Activated T-helper 2 cell treated with anti-CD3 and anti-CD28 coated beads, Interferon-gamma antibody, Interleukin-2, Interleukin-4, amounts not matched to agents 10 μg/mL and 5 μg/mL and 100 μg/mL, durations not matched to agents 14 hours and 24 hours and 36 hours (primary cell): ENCODE results near the gene IPO8. TPM values are rescaled to one million over a fixed set of nuclear protein-coding genes. Genes with fewer than 3 reads are reported as not detected.

Experiments used
- DNase-seq: peaks from one replicate; pipeline ENCODE4 v3.0.0; 2021; ENCODE audit warnings: low spot score
- H3K27ac Mint-ChIP-seq: one replicate; pipeline ENCODE4 v1.8.0; 2021; ENCODE audit warnings: mixed read lengths
- H3K27me3 Mint-ChIP-seq: one replicate; pipeline ENCODE4 v1.8.0; 2021; ENCODE audit warnings: low read depth, mixed read lengths
- H3K36me3 Mint-ChIP-seq: one replicate; pipeline ENCODE4 v1.8.0; 2021; ENCODE audit warnings: low read depth, mixed read lengths
- H3K4me1 Mint-ChIP-seq: one replicate; pipeline ENCODE4 v1.8.0; 2021; ENCODE audit warnings: low read depth, mixed read lengths
- H3K4me3 Mint-ChIP-seq: one replicate; pipeline ENCODE4 v1.8.0; 2021; ENCODE audit warnings: low read depth, mild to moderate bottlenecking, moderate library complexity, mixed read lengths
- H3K9me3 Mint-ChIP-seq: one replicate; pipeline ENCODE4 v1.8.0; 2021; ENCODE audit warnings: mixed read lengths
- intact Hi-C: fragments of 100-400 bp; cut with micrococcal nuclease; formaldehyde crosslinking; loops from one replicate; pipeline ENCODE4 v1.15.1; 2023
- total RNA-seq: library from RNA; stranded (reverse); gene quantifications from 2 replicates; pipeline ENCODE4 v1.2.3, GENCODE V29; 2022

Gene IPO8
- total RNA-seq, 1 donor from 2014 or later, result 40.1 TPM

- Mint-ChIP-seq H3K36me3 (no peaks in the 10 kb centered on the region), H3K4me1 (peaks cover 3% of the 10 kb centered on the region), H3K27me3 (peaks cover 8% of the 10 kb centered on the region), H3K9me3 (no peaks in the 10 kb centered on the region), H3K27ac (no peak overlapping the region), H3K4me3 (no peak overlapping the region)
- intact Hi-C loops, result no loop called here
- no peak for DNase-seq
Observed at GRCh38 chr12:30701056-30701455, 5.4 kb upstream of the IPO8 start.

GRCh38 chr12:30700216-30700900 lies 4.7 kb upstream of the IPO8 start:
- Mint-ChIP-seq H3K4me3 (no peak overlapping the region), H3K27me3 (peaks cover 8% of the 10 kb centered on the region), H3K4me1 (peaks cover 5% of the 10 kb centered on the region), H3K9me3 (no peaks in the 10 kb centered on the region), H3K36me3 (no peaks in the 10 kb centered on the region), H3K27ac (no peak overlapping the region)
- intact Hi-C loops, result no loop called here
- DNase-seq, result no peak

- Mint-ChIP-seq H3K27me3 (peaks cover 8% of the 10 kb centered on the region), H3K27ac (no peak overlapping the region), H3K9me3 (no peaks in the 10 kb centered on the region), H3K4me3 (no peak overlapping the region), H3K4me1 (peaks cover 19% of the 10 kb centered on the region), H3K36me3 (no peaks in the 10 kb centered on the region)
- intact Hi-C loops, result loop anchor here (5.0 kb wide), 2 partner anchors 374 to 1316 kb away; partner anchors contain the start of genes DDX11 and ERGIC2
- DNase-seq, result no peak
Observed at GRCh38 chr12:30698346-30698745, 2.7 kb upstream of the IPO8 start.

- intact Hi-C loops, result loop anchor here (5.0 kb wide), 2 partner anchors 375 to 1315 kb away; partner anchors contain the start of genes DDX11 and ERGIC2
- H3K36me3 Mint-ChIP-seq, result no peaks in the 10 kb centered on the region
- peaks cover 22% of the 10 kb centered on the region for H3K4me1 Mint-ChIP-seq
- H3K9me3 Mint-ChIP-seq, result no peaks in the 10 kb centered on the region
- no peak for DNase-seq
- no peak overlapping the region for H3K27ac Mint-ChIP-seq
- H3K27me3 Mint-ChIP-seq, result peaks cover 8% of the 10 kb centered on the region
- H3K4me3 Mint-ChIP-seq, result peak overlapping the region; percentile 17
Observed at GRCh38 chr12:30696943-30697342, 1.3 kb upstream of the IPO8 start.

GRCh38 chr12:30696486-30696885 lies 817 bp upstream of the IPO8 start:
- Mint-ChIP-seq H3K9me3 (no peaks in the 10 kb centered on the region), H3K27me3 (peaks cover 8% of the 10 kb centered on the region), H3K4me1 (peaks cover 24% of the 10 kb centered on the region), H3K27ac (peak overlapping the region; percentile 88), H3K36me3 (no peaks in the 10 kb centered on the region), H3K4me3 (peak overlapping the region; percentile 91)
- DNase-seq, result no peak
- intact Hi-C loops, result loop anchor here (5.0 kb wide), 2 partner anchors 376 to 1314 kb away; partner anchors contain the start of genes DDX11 and ERGIC2

GRCh38 chr12:30696103-30696408 lies 387 bp upstream of the IPO8 start:
- H3K4me3 Mint-ChIP-seq, result peak overlapping the region; percentile 91
- H3K9me3 Mint-ChIP-seq, result no peaks in the 10 kb centered on the region
- peak overlapping the region; percentile 88 for H3K27ac Mint-ChIP-seq

GRCh38 chr12:30694412-30695198 lies 1.1 kb downstream of the IPO8 start:
- intact Hi-C loops, result loop anchor here (1.0 to 5.0 kb wide), 4 partner anchors 60 to 1312 kb away; partner anchors contain the start of genes CAPRIN2, DDX11 and ERGIC2
- peak overlapping the region; percentile 73 for H3K27ac Mint-ChIP-seq
- peaks cover 8% of the 10 kb centered on the region for H3K36me3 Mint-ChIP-seq
- H3K27me3 Mint-ChIP-seq, result peaks cover 8% of the 10 kb centered on the region
- peaks cover 30% of the 10 kb centered on the region for H3K4me1 Mint-ChIP-seq
- DNase-seq, result no peak
- H3K9me3 Mint-ChIP-seq, result no peaks in the 10 kb centered on the region
- H3K4me3 Mint-ChIP-seq, result peak overlapping the region; percentile 91

More at GRCh38 chr12:30696103-30696408, 387 bp upstream of the IPO8 start:
- Mint-ChIP-seq H3K36me3 (no peaks in the 10 kb centered on the region), H3K4me1 (peaks cover 28% of the 10 kb centered on the region), H3K27me3 (peaks cover 8% of the 10 kb centered on the region)
- no peak for DNase-seq
- intact Hi-C loops, result loop anchor here (5.0 kb wide), 2 partner anchors 376 to 1314 kb away; partner anchors contain the start of genes DDX11 and ERGIC2

- Mint-ChIP-seq H3K36me3 (peaks cover 8% of the 10 kb centered on the region), H3K4me1 (peaks cover 32% of the 10 kb centered on the region), H3K4me3 (no peak overlapping the region), H3K27ac (no peak overlapping the region), H3K27me3 (no peaks in the 10 kb centered on the region), H3K9me3 (no peaks in the 10 kb centered on the region)
- intact Hi-C loops, result no loop called here
- no peak for DNase-seq
Observed at GRCh38 chr12:30692470-30692869, 3.2 kb downstream of the IPO8 start.

GRCh38 chr12:30691122-30691879 lies 4.4 kb downstream of the IPO8 start:
- Mint-ChIP-seq H3K4me1 (peaks cover 35% of the 10 kb centered on the region), H3K36me3 (peaks cover 8% of the 10 kb centered on the region), H3K27me3 (no peaks in the 10 kb centered on the region), H3K4me3 (no peak overlapping the region), H3K27ac (no peak overlapping the region), H3K9me3 (no peaks in the 10 kb centered on the region)
- DNase-seq, result no peak
- intact Hi-C loops, result no loop called here

- H3K27me3 Mint-ChIP-seq, result no peaks in the 10 kb centered on the region
- intact Hi-C loops, result no loop called here
- H3K36me3 Mint-ChIP-seq, result peaks cover 32% of the 10 kb centered on the region
- no peaks in the 10 kb centered on the region for H3K9me3 Mint-ChIP-seq
- peaks cover 15% of the 10 kb centered on the region for H3K4me1 Mint-ChIP-seq
- no peak overlapping the region for H3K4me3 Mint-ChIP-seq
- no peak for DNase-seq
- H3K27ac Mint-ChIP-seq, result no peak overlapping the region
Observed at GRCh38 chr12:30687265-30687986, 8.2 kb downstream of the IPO8 start.

- Mint-ChIP-seq H3K4me3 (no peak overlapping the region), H3K27me3 (no peaks in the 10 kb centered on the region), H3K9me3 (no peaks in the 10 kb centered on the region), H3K27ac (no peak overlapping the region), H3K36me3 (peaks cover 65% of the 10 kb centered on the region), H3K4me1 (peaks cover 2% of the 10 kb centered on the region)
- intact Hi-C loops, result no loop called here
- no peak for DNase-seq
Observed at GRCh38 chr12:30679241-30679640, 16.4 kb downstream of the IPO8 start.

GRCh38 chr12:30678221-30678620 lies 17.4 kb downstream of the IPO8 start:
- H3K36me3 Mint-ChIP-seq, result peaks cover 59% of the 10 kb centered on the region
- intact Hi-C loops, result no loop called here
- H3K4me1 Mint-ChIP-seq, result no peaks in the 10 kb centered on the region
- no peak overlapping the region for H3K27ac Mint-ChIP-seq
- H3K27me3 Mint-ChIP-seq, result no peaks in the 10 kb centered on the region
- no peaks in the 10 kb centered on the region for H3K9me3 Mint-ChIP-seq
- H3K4me3 Mint-ChIP-seq, result no peak overlapping the region
- no peak for DNase-seq
